ENCODE data around the gene SMG5. TPM values are rescaled to one million over a fixed set of nuclear protein-coding genes. Genes with fewer than 3 reads are reported as not detected.
"Not testable (repeated sequence)": the region's sequence is repeated elsewhere in the genome, so short reads cannot be mapped to it uniquely, and the experiment has no call there.

Gene SMG5
- total RNA-seq, 1 donor from 2014 or later = 31.2 TPM

- DNase-seq = no peak
Measured at GRCh38 chr1:156242738-156243137, 39.9 kb downstream of the SMG5 start.

- no peak for DNase-seq
Measured at GRCh38 chr1:156241926-156242325, 40.7 kb downstream of the SMG5 start, which contains the start of gene BGLAP. Gene BGLAP, plus strand, starts transcription at chr1:156242184. Its CDS starts 48 bp downstream, at chr1:156242232.

GRCh38 chr1:156241311-156241811 is 41.3 kb downstream of the SMG5 start:
- DNase-seq = no peak

- DNase-seq = no peak
Measured at GRCh38 chr1:156238248-156238647, 44.4 kb downstream of the SMG5 start.

GRCh38 chr1:156236164-156236563 is 46.5 kb downstream of the SMG5 start:
- no peak for DNase-seq

- no peak for DNase-seq
Measured at GRCh38 chr1:156233426-156234127, 49.0 kb downstream of the SMG5 start.

- no peak for DNase-seq
Measured at GRCh38 chr1:156232201-156232894, 50.3 kb downstream of the SMG5 start.

- DNase-seq = no peak
Measured at GRCh38 chr1:156230473-156230837, 52.2 kb downstream of the SMG5 start.

- DNase-seq = no peak
Measured at GRCh38 chr1:156229809-156230472, 52.7 kb downstream of the SMG5 start.

GRCh38 chr1:156228501-156228900 is 54.1 kb downstream of the SMG5 start:
- no peak for DNase-seq

GRCh38 chr1:156226782-156227181 is 55.8 kb downstream of the SMG5 start:
- DNase-seq = no peak

GRCh38 chr1:156226116-156226538 is 56.5 kb downstream of the SMG5 start:
- no peak for DNase-seq

GRCh38 chr1:156225677-156226014 is 57.0 kb downstream of the SMG5 start:
- no peak for DNase-seq

- no peak for DNase-seq
Measured at GRCh38 chr1:156221986-156222692, 60.5 kb downstream of the SMG5 start.

- DNase-seq = no peak
Measured at GRCh38 chr1:156220226-156220625, 62.4 kb downstream of the SMG5 start.

GRCh38 chr1:156217871-156218270 is 64.8 kb downstream of the SMG5 start:
- DNase-seq = no peak

GRCh38 chr1:156216361-156217086 is 66.1 kb downstream of the SMG5 start:
- DNase-seq = not testable (repeated sequence)

GRCh38 chr1:156214024-156214748 is 68.4 kb downstream of the SMG5 start:
- DNase-seq = no peak

GRCh38 chr1:156213644-156213966 is 69.0 kb downstream of the SMG5 start:
- DNase-seq = no peak

GRCh38 chr1:156212833-156213643 is 69.6 kb downstream of the SMG5 start, which contains the start of gene PMF1:
Gene PMF1, plus strand, starts transcription at chr1:156213007. Its CDS starts 9 bp downstream, at chr1:156213016.
- peak; percentile 95 for DNase-seq

Measured in occipital lobe (tissue), 2 donors.